NCI-H2227 (cell line): Measurements from ENCODE around the gene PCBP3.

Source experiments
- DNase-seq: peaks from one replicate; lab custom pipeline; 2025; ENCODE audit not compliant: unreplicated experiment; lab: John Stamatoyannopoulos, UW

The PCBP3 gene

GRCh38 chr21:45901061-45901690 is 257.7 kb downstream of the PCBP3 start:
- DNase-seq = no peak

GRCh38 chr21:45902292-45902995 is 258.9 kb downstream of the PCBP3 start:
- DNase-seq = no peak

GRCh38 chr21:45905196-45905595 is 261.7 kb downstream of the PCBP3 start:
- DNase-seq = no peak

GRCh38 chr21:45906196-45906805 is 262.8 kb downstream of the PCBP3 start:
- DNase-seq = no peak

DNA sequence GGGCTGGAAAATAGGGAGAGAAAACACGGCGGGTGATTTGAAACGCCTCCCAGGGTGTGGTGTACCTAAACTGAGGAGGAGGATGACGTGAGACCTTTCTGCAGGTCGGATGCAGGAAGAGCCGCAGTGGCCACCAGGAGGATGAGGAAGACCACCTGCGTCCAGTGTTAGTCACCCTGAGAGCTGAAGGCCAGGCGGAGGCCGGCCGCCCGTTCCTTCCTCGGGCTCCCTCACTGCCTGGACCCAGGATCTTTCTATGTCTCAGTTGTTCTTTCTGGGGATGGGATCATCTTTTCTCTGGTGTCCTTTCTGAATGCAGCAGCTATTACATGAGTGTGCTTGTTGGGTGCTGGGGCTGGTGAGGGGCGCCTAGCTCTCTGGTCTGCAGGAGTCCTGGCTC is 263.3 kb downstream of the PCBP3 start:
- DNase-seq = no peak

DNA sequence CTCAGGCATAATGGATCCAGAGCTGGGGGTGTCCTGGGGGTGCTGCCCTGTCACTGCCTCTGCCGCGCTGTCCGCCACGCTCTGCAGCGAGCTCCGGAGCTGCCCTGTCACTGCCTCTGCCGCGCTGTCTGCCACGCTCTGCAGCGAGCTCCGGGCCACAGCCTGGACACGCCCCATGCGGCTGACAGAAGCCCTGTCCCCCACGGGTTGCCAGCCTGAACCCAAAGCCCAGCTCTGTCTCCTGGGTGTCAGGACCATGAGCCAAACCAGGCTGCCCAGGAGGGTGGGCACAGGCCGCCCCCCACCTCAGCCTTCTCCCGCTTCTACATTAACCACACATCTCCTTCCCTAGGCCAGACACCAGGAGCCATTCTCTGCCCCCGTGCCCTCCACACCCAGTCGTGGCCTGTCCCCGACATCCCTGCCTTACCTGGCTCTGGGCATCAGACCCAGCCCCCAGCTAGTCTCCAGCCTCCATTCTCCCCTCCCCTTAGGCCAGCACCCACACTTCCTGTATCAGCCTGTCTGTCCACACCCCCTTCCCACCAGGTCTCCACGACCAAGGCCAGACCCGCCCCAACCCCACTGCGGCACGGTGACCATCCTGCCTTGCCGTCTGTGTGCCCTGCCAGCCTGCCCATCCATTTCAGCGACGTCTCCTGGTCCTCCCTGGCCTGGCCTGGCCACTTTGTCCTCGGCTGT is 265.2 kb downstream of the PCBP3 start:
- DNase-seq = no peak

DNA sequence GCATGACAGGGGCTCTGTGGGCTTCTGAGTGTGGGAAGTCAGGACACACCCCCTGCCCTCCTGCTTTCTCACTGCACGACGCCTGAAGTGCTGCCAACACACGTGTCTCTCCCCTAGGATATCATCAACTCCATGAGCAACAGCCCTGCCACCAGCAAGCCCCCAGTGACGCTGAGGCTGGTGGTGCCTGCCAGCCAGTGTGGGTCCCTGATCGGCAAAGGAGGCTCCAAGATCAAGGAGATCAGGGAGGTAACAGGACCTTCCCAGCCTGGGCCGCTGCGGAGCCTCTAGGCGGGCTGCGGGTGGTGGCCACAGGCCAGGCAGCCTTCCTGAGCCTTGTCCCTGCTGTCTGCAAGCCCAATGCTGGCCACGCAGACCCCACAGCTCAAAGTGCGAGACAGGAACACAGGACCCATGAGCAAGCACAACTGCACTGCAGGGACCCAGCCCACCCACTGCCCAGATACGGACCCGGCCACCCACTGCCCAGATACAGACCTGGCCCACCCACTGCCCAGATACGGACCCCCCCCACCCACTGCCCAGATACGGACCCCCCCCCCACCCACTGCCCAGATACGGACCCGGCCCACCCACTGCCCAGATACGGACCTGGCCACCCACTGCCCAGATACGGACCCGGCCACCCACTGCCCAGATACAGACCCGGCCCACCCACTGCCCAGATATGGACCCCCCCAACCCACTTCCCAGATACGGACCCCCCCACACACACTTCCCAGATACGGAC is 265.9 kb downstream of the PCBP3 start:
- no peak for DNase-seq

DNA sequence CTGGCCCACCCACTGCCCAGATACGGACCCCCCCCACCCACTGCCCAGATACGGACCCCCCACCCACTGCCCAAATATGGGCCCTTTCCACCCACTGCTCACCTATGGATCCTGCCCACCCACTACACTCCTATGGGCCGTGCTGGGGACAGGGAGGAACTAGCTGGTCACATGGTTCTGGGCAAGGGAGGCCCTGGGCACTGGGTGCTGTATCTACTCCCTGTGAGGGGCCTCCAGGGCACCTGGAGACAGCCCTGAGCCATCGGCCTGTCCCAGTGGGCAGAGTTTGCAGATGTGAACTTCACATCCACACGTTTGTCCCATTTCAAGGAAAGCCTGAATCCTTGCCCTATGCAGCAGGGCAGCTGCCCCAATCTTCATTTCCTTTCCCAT is 266.6 kb downstream of the PCBP3 start:
- no peak for DNase-seq

DNA sequence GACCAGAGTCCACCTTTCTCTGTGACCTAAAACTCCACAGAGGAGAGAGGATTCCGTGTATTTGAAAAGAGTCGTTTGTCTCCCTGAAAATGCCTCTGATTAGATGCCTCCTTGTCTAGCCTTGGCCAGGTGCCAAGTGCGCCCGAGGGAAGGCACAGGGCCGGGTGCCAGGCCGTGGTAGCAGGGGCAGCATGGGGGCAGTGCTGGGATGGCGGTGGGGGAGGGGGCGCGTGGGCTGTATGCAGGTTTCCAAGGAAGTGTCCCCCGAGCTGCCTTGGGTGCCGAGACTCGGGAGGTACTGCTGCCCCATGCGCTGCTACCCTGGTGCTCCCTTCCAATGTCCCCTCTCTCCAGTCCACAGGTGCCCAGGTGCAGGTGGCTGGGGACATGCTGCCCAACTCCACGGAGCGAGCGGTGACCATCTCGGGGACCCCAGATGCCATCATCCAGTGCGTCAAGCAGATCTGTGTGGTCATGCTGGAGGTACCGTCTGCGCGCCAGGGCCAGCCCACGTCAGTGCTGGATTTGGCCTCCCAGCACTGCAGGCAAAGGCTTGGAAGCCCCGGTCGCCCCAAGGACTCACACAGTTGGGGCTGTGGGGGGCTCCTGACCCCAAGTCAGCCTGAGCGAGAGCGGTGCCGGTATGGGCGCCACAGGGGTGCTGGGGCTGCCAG is 267.2 kb downstream of the PCBP3 start:
- DNase-seq = no peak

GRCh38 chr21:45911806-45912325 is 268.3 kb downstream of the PCBP3 start:
- no peak for DNase-seq

DNA sequence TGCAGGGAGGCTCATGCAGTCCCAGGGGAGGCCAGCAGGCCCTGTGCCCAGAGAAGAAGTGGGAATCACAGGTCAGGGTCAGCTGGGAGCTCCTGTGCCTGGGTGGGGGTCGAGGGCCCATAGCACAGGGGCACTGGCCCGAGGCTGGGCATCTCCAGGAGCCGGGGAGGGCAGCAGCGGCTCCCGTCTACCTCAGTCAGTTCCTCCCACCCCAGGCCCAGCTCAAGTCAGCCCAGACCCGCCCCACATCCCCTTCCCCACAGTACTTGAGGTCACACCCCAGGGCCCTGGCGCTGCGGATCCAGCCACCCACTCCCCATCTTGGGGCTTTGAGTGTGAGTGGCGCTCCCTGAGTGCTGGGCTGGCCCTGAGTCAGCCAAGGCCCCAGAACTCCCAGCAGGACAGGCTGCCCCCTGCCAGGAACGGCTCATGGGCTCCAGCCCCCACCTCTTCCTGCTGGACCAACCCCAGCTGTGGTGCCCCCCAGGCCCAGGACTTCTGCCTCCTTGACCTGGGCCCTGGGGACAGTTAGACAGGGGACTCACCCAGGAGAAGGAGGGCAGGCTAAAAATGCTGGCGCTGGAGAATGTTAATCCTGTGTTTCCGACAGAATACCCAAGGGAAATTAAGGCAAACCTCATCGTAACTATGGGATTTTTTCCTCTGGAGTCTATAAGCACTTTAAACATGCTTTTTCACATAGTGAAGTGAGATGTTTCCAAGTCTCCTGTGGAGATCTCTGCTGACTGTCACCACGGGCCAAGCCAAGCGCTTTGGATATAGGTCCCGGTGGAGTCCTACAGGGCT is 269.3 kb downstream of the PCBP3 start:
- DNase-seq = no peak

GRCh38 chr21:45913418-45913765 is 269.9 kb downstream of the PCBP3 start:
- no peak for DNase-seq

DNA sequence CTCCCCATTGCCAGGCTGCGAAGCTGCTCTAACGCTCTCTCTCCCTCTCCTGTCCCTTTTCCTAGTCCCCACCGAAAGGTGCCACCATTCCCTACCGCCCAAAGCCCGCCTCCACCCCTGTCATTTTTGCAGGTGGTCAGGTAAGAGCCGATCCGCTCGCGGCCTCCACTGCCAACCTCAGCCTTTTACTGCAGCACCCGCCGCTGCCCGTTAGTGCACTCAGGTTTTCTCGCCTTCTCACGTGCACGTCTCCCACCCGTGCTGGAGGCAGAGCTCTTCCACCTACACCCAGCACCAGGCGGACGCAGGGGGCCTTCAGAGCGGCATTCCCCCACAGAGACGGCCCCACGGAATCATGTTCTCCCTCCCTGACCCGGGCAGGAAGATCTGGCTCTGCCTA is 270.4 kb downstream of the PCBP3 start:
- no peak for DNase-seq

DNA sequence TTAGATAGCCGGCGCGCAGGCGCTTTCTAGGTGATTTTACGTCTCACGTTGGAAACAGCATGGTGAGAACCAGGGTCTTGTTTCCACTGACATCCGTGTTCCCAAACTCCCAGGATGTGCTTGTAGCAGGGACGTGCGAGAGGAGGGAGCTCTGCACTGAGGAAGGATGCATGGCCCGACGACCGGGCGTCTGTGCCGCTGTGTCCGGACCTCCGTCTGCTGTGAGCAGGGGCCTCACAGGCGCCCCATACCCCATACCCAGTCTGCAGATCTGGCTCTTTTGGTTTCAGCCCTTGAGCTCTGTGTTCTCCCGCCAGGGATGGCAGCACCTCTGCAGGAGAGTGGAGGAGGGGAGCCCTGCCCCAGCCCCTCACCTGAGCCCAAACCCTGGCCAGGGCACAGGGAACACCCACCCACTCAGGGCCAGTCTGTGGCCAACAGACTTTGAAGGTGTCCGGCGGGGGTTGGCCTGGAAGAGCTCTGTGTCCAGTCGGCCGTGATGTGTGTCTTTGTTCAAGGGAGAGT is 270.9 kb downstream of the PCBP3 start:
- DNase-seq = no peak

DNA sequence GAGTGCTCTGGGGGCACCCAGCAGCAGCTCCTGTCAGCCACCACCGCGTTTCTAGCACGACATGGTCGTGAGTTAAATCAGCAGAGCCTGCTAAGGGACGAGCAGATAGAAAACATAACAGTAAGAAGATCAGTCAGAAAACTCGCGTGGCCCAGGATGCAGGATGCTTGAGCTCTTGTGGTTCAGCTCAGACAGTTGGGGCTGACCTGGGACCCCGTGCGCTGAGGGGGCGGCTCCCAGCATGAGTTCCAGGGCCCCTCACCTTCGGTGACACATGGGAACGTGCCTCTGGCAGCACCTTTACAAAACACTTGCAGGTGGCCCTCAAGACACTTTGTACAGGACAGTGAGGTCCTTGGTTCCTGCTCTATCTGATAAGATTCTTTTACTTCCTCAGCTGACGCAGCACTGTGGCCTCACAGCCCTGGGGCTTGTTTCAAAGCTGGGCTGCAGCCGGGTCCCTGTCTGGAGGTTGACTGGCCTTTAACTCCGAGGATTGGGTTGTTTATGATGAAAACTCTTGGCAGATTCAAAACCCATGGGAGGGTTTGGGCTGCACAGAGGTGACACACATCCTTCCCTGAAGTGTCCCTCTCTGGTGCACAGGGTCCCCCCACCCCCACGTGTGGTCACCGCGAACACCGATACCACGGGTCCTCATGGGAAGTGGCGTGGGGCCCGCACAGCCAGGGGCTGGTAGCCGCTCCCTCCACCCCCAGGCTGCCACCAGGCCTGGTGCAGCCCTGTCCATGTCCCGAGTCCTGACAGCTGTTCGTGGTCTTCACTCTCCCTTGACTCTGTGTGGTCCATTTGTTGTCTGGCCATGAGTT is 272.7 kb downstream of the PCBP3 start:
- no peak for DNase-seq

GRCh38 chr21:45917241-45917640 is 273.7 kb downstream of the PCBP3 start:
- DNase-seq = no peak

- DNase-seq = no peak
These were observed 274.5 kb downstream of the PCBP3 start for GRCh38 chr21:45918011-45918410.

GRCh38 chr21:45918835-45919447 is 275.4 kb downstream of the PCBP3 start:
- DNase-seq = no peak
